ENCODE measurements around the gene COQ10A. TPM values are rescaled to one million over a fixed set of nuclear protein-coding genes. Genes with fewer than 3 reads are reported as not detected.

COQ10A gene
- total RNA-seq, 4 donors from 2014 or later: 6.7 to 51.5 (median 27.9) TPM

DNA sequence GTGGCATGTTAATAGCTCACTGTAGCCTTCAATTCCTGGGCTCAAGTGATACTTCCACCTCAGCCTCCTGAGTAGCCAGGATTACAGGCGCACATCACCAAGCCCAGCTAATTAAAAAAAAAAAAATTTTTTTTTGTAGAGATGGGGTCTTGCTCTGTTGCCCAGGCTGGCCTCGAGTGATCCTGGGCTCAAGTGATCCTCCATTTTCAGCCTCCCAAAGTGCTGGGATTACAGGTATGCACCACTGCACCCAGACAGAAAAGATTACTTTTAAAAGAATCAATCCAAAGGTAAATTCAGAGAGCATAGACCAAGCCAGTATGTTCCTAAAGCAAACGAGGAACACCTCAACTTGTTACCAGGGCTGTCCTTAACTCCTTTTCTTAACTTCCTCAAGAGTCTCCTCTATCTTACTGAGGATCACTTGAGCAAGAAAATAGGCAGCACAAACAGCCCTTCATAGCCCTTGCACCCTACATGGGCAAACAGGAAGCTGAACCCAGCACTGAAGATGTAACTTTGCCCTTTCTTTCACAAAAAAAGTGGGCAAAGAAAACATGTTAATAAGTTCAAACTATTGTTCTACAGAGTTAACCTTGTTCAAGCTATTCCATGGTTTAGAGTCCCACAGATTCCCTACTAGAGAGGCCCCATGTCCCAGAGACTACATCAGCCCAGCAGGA lies 22.1 kb downstream of the COQ10A start:
- WGBS, 2 donors (ENCODE audit: low coverage in 1 of 2): 79% methylated on average over 3 of the region's 3 CpGs; no CpG with 5 or more reads in 1 of the 2 donors
- Histone ChIP-seq H3K27me3 (no peaks in the 10 kb centered on the region), H3K4me3 (no peak overlapping the region), H3K27ac (no peak overlapping the region), H3K4me1 (peaks cover 0 to 14% (median 0%) of the 10 kb centered on the region in 4 donors), H3K9me3 (no peaks in the 10 kb centered on the region), H3K36me3 (peaks cover 0 to 25% (median 12%) of the 10 kb centered on the region in 4 donors)
- in situ Hi-C loops (cut with MboI; ENCODE audit: low pct_ligation_motif_present in 1 of 4, low pct_unique_long_range_greater_than_20kb in 1 of 4, low sequenced_read_pairs in 3 of 4) (no loop called here), intact Hi-C loops (cut with DNase I; ENCODE audit: low total_unique reads) (no loop called here)
- no peak for DNase-seq
- TF ChIP-seq POLR2A (IDR thresholded peaks at IDR 0.05): no peak
- TF ChIP-seq, protein P1, sequence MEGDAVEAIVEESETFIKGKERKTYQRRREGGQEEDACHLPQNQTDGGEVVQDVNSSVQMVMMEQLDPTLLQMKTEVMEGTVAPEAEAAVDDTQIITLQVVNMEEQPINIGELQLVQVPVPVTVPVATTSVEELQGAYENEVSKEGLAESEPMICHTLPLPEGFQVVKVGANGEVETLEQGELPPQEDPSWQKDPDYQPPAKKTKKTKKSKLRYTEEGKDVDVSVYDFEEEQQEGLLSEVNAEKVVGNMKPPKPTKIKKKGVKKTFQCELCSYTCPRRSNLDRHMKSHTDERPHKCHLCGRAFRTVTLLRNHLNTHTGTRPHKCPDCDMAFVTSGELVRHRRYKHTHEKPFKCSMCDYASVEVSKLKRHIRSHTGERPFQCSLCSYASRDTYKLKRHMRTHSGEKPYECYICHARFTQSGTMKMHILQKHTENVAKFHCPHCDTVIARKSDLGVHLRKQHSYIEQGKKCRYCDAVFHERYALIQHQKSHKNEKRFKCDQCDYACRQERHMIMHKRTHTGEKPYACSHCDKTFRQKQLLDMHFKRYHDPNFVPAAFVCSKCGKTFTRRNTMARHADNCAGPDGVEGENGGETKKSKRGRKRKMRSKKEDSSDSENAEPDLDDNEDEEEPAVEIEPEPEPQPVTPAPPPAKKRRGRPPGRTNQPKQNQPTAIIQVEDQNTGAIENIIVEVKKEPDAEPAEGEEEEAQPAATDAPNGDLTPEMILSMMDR (IDR thresholded peaks at IDR 0.05): no peak
- no peak for TF ChIP-seq POLR2AphosphoS5 (IDR thresholded peaks at IDR 0.05)
- no peak for TF ChIP-seq EP300 (IDR thresholded peaks at IDR 0.05; ENCODE audit: low read depth)

DNA sequence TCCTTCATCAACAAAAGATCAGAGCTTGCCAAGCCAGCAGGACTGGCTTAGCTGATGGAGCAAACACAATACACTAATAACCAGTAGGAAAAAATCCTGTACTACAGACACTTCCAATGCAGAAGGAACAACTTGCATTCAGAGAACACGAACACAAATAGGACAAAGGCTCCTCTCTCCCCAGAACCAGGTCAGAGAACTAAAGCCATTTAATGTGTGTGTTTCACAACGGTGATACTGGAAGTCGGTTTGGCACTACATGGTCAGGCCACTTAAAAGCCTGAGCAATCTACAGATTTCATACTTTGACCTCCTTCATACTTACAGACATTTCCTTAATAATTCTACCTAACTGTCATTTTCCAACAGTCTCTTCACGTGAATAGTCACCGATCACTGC lies 27.1 kb downstream of the COQ10A start:
- in situ Hi-C loops (cut with MboI; ENCODE audit: low pct_ligation_motif_present in 1 of 4, low pct_unique_long_range_greater_than_20kb in 1 of 4, low sequenced_read_pairs in 3 of 4) (no loop called here), intact Hi-C loops (cut with DNase I; ENCODE audit: low total_unique reads) (no loop called here)
- H3K27ac ChIP-seq: no peak overlapping the region
- H3K4me3 ChIP-seq: no peak overlapping the region
- no peaks in the 10 kb centered on the region for H3K9me3 ChIP-seq
- H3K4me1 ChIP-seq: peaks cover 8 to 45% (median 20%) of the 10 kb centered on the region in 4 donors
- DNase-seq: no peak
- H3K27me3 ChIP-seq: no peaks in the 10 kb centered on the region
- TF ChIP-seq EP300 (IDR thresholded peaks at IDR 0.05; ENCODE audit: low read depth): no peak
- no peak for TF ChIP-seq POLR2A (IDR thresholded peaks at IDR 0.05)
- TF ChIP-seq, protein P1 (IDR thresholded peaks at IDR 0.05): no peak
- TF ChIP-seq POLR2AphosphoS5 (IDR thresholded peaks at IDR 0.05): no peak
- H3K36me3 ChIP-seq: peaks cover 0 to 17% (median 2%) of the 10 kb centered on the region in 4 donors
- WGBS, 2 donors (ENCODE audit: low coverage in 1 of 2): 79% methylated on average over 5 of the region's 5 CpGs; no CpG with 5 or more reads in 1 of the 2 donors

DNA sequence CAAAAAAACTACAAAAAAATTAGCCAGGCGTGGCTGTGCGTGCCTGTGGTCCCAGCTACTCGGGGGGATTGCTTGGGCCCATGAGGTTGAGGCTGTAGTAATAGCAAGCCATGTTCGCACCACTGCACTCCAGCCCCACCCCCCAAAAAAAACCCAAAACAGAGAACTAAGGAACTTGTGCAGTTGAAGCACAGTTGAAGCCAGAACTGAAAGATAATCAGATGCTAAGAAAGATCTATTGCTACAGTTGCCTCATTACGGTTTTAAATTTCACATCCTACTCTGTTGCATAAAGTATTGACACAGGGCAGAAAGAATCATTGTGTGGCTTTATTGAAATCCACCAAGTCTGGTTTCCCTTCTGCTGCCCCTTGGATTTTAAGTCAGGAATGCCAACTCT lies 29.6 kb downstream of the COQ10A start:
- peaks cover 21 to 56% (median 31%) of the 10 kb centered on the region in 4 donors for H3K4me1 ChIP-seq
- 71 to 74% methylated on average over 4 to 5 of the region's 5 CpGs for whole genome bisulfite sequencing, 2 donors (ENCODE audit: low coverage in 1 of 2)

DNA sequence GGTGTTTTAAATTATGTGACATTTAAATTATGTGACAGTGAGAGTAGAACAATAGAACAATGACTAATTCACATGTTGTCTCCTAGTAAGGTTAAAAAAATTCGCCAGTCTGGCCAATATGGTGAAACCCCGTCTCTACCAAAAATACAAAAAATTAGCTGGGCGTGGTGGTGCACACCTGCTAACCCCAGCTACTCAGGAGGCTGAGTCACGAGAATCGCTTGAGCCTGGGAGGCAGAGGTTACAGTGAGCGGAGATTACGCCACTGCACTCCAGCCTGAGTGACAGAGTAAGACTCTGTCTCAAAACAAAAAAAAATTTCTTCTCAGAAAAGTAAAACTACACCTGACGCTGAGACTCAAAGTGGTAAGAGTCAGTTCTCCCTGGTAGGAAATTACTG lies 30.7 kb downstream of the COQ10A start:
- in situ Hi-C loops (cut with MboI; ENCODE audit: low pct_ligation_motif_present in 1 of 4, low pct_unique_long_range_greater_than_20kb in 1 of 4, low sequenced_read_pairs in 3 of 4): no loop called here
- 86 to 90% methylated on average over 8 of the region's 8 CpGs for WGBS, 2 donors (ENCODE audit: low coverage in 1 of 2)
- Histone ChIP-seq H3K4me1 (peaks cover 21 to 60% (median 32%) of the 10 kb centered on the region in 4 donors), H3K36me3 (no peaks in the 10 kb centered on the region), H3K9me3 (no peaks in the 10 kb centered on the region), H3K4me3 (no peak overlapping the region), H3K27me3 (no peaks in the 10 kb centered on the region), H3K27ac (no peak overlapping the region)
- TF ChIP-seq EP300 (IDR thresholded peaks at IDR 0.05; ENCODE audit: low read depth): no peak
- TF ChIP-seq POLR2A (IDR thresholded peaks at IDR 0.05): no peak
- TF ChIP-seq, protein P1 (IDR thresholded peaks at IDR 0.05): no peak
- TF ChIP-seq POLR2AphosphoS5 (IDR thresholded peaks at IDR 0.05): no peak
- intact Hi-C loops (cut with DNase I; ENCODE audit: low total_unique reads): no loop called here
- DNase-seq: no peak

More for the DNA sequence above, 29.6 kb downstream of the COQ10A start:
- in situ Hi-C loops (cut with MboI; ENCODE audit: low pct_ligation_motif_present in 1 of 4, low pct_unique_long_range_greater_than_20kb in 1 of 4, low sequenced_read_pairs in 3 of 4): no loop called here
- peaks cover 0 to 3% (median under 1%) of the 10 kb centered on the region in 4 donors for H3K36me3 ChIP-seq
- DNase-seq: no peak
- TF ChIP-seq POLR2A (IDR thresholded peaks at IDR 0.05): no peak
- TF ChIP-seq, protein P1 (IDR thresholded peaks at IDR 0.05): no peak
- no peaks in the 10 kb centered on the region for H3K9me3 ChIP-seq
- intact Hi-C loops (cut with DNase I; ENCODE audit: low total_unique reads): no loop called here
- no peak overlapping the region for H3K4me3 ChIP-seq
- H3K27me3 ChIP-seq: no peaks in the 10 kb centered on the region
- no peak overlapping the region for H3K27ac ChIP-seq
